KG1 (cell line): ENCODE results near the gene CECR2.
"Not testable (repeated sequence)": the region's sequence is repeated elsewhere in the genome, so short reads cannot be mapped to it uniquely, and the experiment has no call there.

Source experiments
- DNase-seq: peaks from one replicate; lab custom pipeline; 2025; lab: John Stamatoyannopoulos, UW

CECR2 gene

GRCh38 chr22:17402293-17402692 is 33.0 kb downstream of the CECR2 start:
- no peak for DNase-seq

- no peak for DNase-seq
Measured at GRCh38 chr22:17403906-17404305, 34.6 kb downstream of the CECR2 start.

- no peak for DNase-seq
Measured at GRCh38 chr22:17407643-17408042, 38.4 kb downstream of the CECR2 start.

GRCh38 chr22:17410576-17410975 is 41.3 kb downstream of the CECR2 start:
- no peak for DNase-seq

GRCh38 chr22:17411213-17411612 is 42.0 kb downstream of the CECR2 start:
- DNase-seq, result no peak

- DNase-seq, result no peak
Measured at GRCh38 chr22:17412232-17412631, 43.0 kb downstream of the CECR2 start.

GRCh38 chr22:17418890-17419324 is 49.6 kb downstream of the CECR2 start:
- no peak for DNase-seq

GRCh38 chr22:17419348-17419747 is 50.1 kb downstream of the CECR2 start:
- DNase-seq, result no peak

- DNase-seq, result no peak
Measured at GRCh38 chr22:17422736-17423343, 53.6 kb downstream of the CECR2 start.

- DNase-seq, result no peak
Measured at GRCh38 chr22:17423616-17424015, 54.4 kb downstream of the CECR2 start.

- not testable (repeated sequence) for DNase-seq
Measured at GRCh38 chr22:17427528-17427927, 58.3 kb downstream of the CECR2 start.

- no peak for DNase-seq
Measured at GRCh38 chr22:17429516-17429915, 60.3 kb downstream of the CECR2 start.

GRCh38 chr22:17430412-17430811 is 61.2 kb downstream of the CECR2 start:
- DNase-seq, result no peak

GRCh38 chr22:17431179-17431578 is 61.9 kb downstream of the CECR2 start:
- DNase-seq, result no peak

- DNase-seq, result no peak
Measured at GRCh38 chr22:17434856-17435255, 65.6 kb downstream of the CECR2 start.

GRCh38 chr22:17435375-17435774 is 66.1 kb downstream of the CECR2 start:
- DNase-seq, result no peak

- DNase-seq, result no peak
Measured at GRCh38 chr22:17436382-17436980, 67.2 kb downstream of the CECR2 start.

GRCh38 chr22:17436981-17437412 is 67.7 kb downstream of the CECR2 start:
- no peak for DNase-seq

- no peak for DNase-seq
Measured at GRCh38 chr22:17438026-17438425, 68.8 kb downstream of the CECR2 start.

GRCh38 chr22:17441326-17441725 is 72.1 kb downstream of the CECR2 start:
- DNase-seq, result no peak

- no peak for DNase-seq
Measured at GRCh38 chr22:17443405-17444203, 74.3 kb downstream of the CECR2 start.

GRCh38 chr22:17444204-17444504 is 74.9 kb downstream of the CECR2 start:
- DNase-seq, result no peak

GRCh38 chr22:17446698-17447097 is 77.4 kb downstream of the CECR2 start:
- no peak for DNase-seq
